Loucy (cell line): ENCODE measurements around the gene KATNB1.
A peak's percentile ranks its signal among the peaks of the same experiment; 100 is the strongest.

Source experiments
- H2AFZ ChIP-seq: fragments of 200-600 bp; sonication (generic); 2 replicates; pipeline ENCODE4 v1.6.0; 2016; ENCODE audit warnings: antibody characterized with exemption, mild to moderate bottlenecking, low read length, moderate library complexity
- H3F3A ChIP-seq: fragments of 200-600 bp; 2 replicates; pipeline ENCODE4 v1.6.0; 2016; ENCODE audit warnings: antibody characterized with exemption, low read depth, mild to moderate bottlenecking
- H3K27me3 ChIP-seq: fragments of 200-600 bp; sonication (generic); 2 replicates; pipeline ENCODE4 v1.6.1; 2014; ENCODE audit warnings: low read length, mild to moderate bottlenecking; ENCODE audit not compliant: insufficient read depth, poor library complexity, severe bottlenecking
- H3K36me3 ChIP-seq: fragments of 200-600 bp; sonication (generic); 2 replicates; pipeline ENCODE4 v1.6.1; 2016; ENCODE audit warnings: low read length; ENCODE audit not compliant: insufficient read depth
- H3K4me1 ChIP-seq: fragments of 200-600 bp; sonication (generic); 2 replicates; pipeline ENCODE4 v1.5.1; 2014; ENCODE audit warnings: low read length, mild to moderate bottlenecking; ENCODE audit not compliant: insufficient read depth, poor library complexity, severe bottlenecking
- H3K4me2 ChIP-seq: fragments of 200-600 bp; sonication (generic); 2 replicates; pipeline ENCODE4 v1.6.0; 2014; ENCODE audit warnings: antibody characterized with exemption, low read length, low read depth, mild to moderate bottlenecking; ENCODE audit not compliant: poor library complexity, severe bottlenecking
- H3K4me3 ChIP-seq: fragments of 200-600 bp; sonication (generic); 2 replicates; pipeline ENCODE4 v1.5.1; 2014; ENCODE audit warnings: low read length, mild to moderate bottlenecking, mixed read lengths; ENCODE audit not compliant: poor library complexity, severe bottlenecking
- H3K79me2 ChIP-seq: fragments of 200-600 bp; sonication (generic); 2 replicates; pipeline ENCODE4 v1.6.1; 2014; ENCODE audit warnings: low read length; ENCODE audit not compliant: insufficient read depth
- H3K9ac ChIP-seq: fragments of 200-600 bp; sonication (generic); 2 replicates; pipeline ENCODE4 v1.6.0; 2014; ENCODE audit warnings: mild to moderate bottlenecking, low read depth, low read length, moderate library complexity; ENCODE audit not compliant: poor library complexity, severe bottlenecking
- H3K9me2 ChIP-seq: fragments of 200-600 bp; sonication (generic); replicated peaks from 2 replicates; pipeline ENCODE4 v1.6.1; 2016; ENCODE audit warnings: low read depth, low read length, mixed read lengths
- H3K9me3 ChIP-seq: fragments of 200-600 bp; sonication (generic); 2 replicates; pipeline ENCODE4 v1.6.1; 2014; ENCODE audit warnings: mild to moderate bottlenecking, antibody characterized with exemption, low read length, low read depth; ENCODE audit not compliant: insufficient read depth
- H4K20me1 ChIP-seq: fragments of 200-600 bp; sonication (generic); 2 replicates; pipeline ENCODE4 v1.6.0; 2014; ENCODE audit warnings: antibody characterized with exemption, low read length, mild to moderate bottlenecking; ENCODE audit not compliant: insufficient read depth, poor library complexity, severe bottlenecking
- CTCF ChIP-seq: fragments of 200-600 bp; sonication (generic); conservative IDR thresholded peaks from 2 replicates; pipeline ENCODE4 v1.5.1; 2014; ENCODE audit warnings: mild to moderate bottlenecking, antibody characterized with exemption, low read length
- EZH2phosphoT487 ChIP-seq: fragments of 200-600 bp; IDR thresholded peaks from 2 replicates; pipeline ENCODE4 v1.6.1; 2018; ENCODE audit warnings: antibody characterized with exemption, mild to moderate bottlenecking, moderate library complexity, borderline replicate concordance

KATNB1 gene

GRCh38 chr16:57788951-57789350 is 53.4 kb downstream of the KATNB1 start:
- H3K9me3 ChIP-seq, result no peaks in the 10 kb centered on the region
- H3K36me3 ChIP-seq, result no peaks in the 10 kb centered on the region
- H3K9me2 ChIP-seq, result no peaks in the 10 kb centered on the region
- 0 out of 2 replicates have a peak, but pooled peaks cover 3% of the 10 kb centered on the region for H3F3A ChIP-seq
- H3K9ac ChIP-seq, result no peak overlapping the region
- H2AFZ ChIP-seq, result no peak overlapping the region
- H3K4me3 ChIP-seq, result no peak overlapping the region
- H3K4me1 ChIP-seq, result peaks cover 18% of the 10 kb centered on the region
- no peaks in the 10 kb centered on the region for H3K27me3 ChIP-seq
- TF ChIP-seq CTCF, result no peak
- no peak for TF ChIP-seq EZH2phosphoT487
- no peaks in the 10 kb centered on the region for H4K20me1 ChIP-seq
- no peak overlapping the region for H3K4me2 ChIP-seq
- no peaks in the 10 kb centered on the region for H3K79me2 ChIP-seq

GRCh38 chr16:57791195-57791892 is 55.8 kb downstream of the KATNB1 start:
- Histone ChIP-seq H3F3A (0 out of 2 replicates have a peak, but pooled peaks cover 3% of the 10 kb centered on the region), H3K9me3 (no peaks in the 10 kb centered on the region), H3K4me3 (peak overlapping the region; percentile 1), H3K4me1 (peaks cover 18% of the 10 kb centered on the region), H3K9ac (peak overlapping the region; percentile 54), H3K27me3 (no peaks in the 10 kb centered on the region), H3K36me3 (no peaks in the 10 kb centered on the region), H3K4me2 (peak overlapping the region; percentile 51), H3K9me2 (no peaks in the 10 kb centered on the region), H2AFZ (peak overlapping the region; percentile 25), H3K79me2 (no peaks in the 10 kb centered on the region), H4K20me1 (no peaks in the 10 kb centered on the region)
- TF ChIP-seq EZH2phosphoT487 (no peak), CTCF (no peak)

- H3K9ac ChIP-seq, result peak overlapping the region; percentile 54
- TF ChIP-seq EZH2phosphoT487 (no peak), CTCF (no peak)
- peak overlapping the region; percentile 25 for H2AFZ ChIP-seq
- no peaks in the 10 kb centered on the region for H3K9me2 ChIP-seq
- H3K4me1 ChIP-seq, result peaks cover 18% of the 10 kb centered on the region
- no peaks in the 10 kb centered on the region for H3K79me2 ChIP-seq
- H3K27me3 ChIP-seq, result no peaks in the 10 kb centered on the region
- no peaks in the 10 kb centered on the region for H3K9me3 ChIP-seq
- H3K36me3 ChIP-seq, result no peaks in the 10 kb centered on the region
- H3K4me3 ChIP-seq, result peak overlapping the region; percentile 1
- no peaks in the 10 kb centered on the region for H4K20me1 ChIP-seq
- H3K4me2 ChIP-seq, result peak overlapping the region; percentile 51
- H3F3A ChIP-seq, result 0 out of 2 replicates have a peak, but pooled peaks cover 3% of the 10 kb centered on the region
These were observed 56.4 kb downstream of the KATNB1 start for GRCh38 chr16:57791893-57792461.
